Measurements from ENCODE around the gene F7.

Gene F7

GRCh38 chr13:113093580-113094409 is 11.8 kb upstream of the F7 start:
- Histone ChIP-seq H3K4me3 (ENCODE audit: low read depth, low read length) (no peak overlapping the region), H3K27ac (ENCODE audit: extremely low read depth, low read depth, low read length) (no peak overlapping the region), H3K36me3 (ENCODE audit: control insufficient read depth in 2 of 2, insufficient read depth in 1 of 2, low read length in 2 of 2) (peaks cover 0 to 3% of the 10 kb centered on the region in 2 experiments; a peak in 1 of 3 replicates), H3K9me3 (ENCODE audit: control insufficient read depth, insufficient read depth, low read depth, low read length) (no peaks in the 10 kb centered on the region), H3K4me1 (ENCODE audit: control insufficient read depth, insufficient read depth, low read length) (no peaks in the 10 kb centered on the region)
- ChIA-PET POLR2A (no interaction called here), CTCF (no interaction called here)
- TF ChIP-seq KLF10 (tag by site-specific recombination; IDR thresholded peaks at IDR 0.05) (no peak), ZSCAN16 (tag by site-specific recombination; IDR thresholded peaks at IDR 0.05) (no peak), BCL11B (tag by site-specific recombination; IDR thresholded peaks at IDR 0.05; ENCODE audit: low read depth) (no peak), ZFP3 (tag by site-specific recombination; IDR thresholded peaks at IDR 0.05; ENCODE audit: low read depth) (no peak)
- TF ChIP-seq, protein P1, sequence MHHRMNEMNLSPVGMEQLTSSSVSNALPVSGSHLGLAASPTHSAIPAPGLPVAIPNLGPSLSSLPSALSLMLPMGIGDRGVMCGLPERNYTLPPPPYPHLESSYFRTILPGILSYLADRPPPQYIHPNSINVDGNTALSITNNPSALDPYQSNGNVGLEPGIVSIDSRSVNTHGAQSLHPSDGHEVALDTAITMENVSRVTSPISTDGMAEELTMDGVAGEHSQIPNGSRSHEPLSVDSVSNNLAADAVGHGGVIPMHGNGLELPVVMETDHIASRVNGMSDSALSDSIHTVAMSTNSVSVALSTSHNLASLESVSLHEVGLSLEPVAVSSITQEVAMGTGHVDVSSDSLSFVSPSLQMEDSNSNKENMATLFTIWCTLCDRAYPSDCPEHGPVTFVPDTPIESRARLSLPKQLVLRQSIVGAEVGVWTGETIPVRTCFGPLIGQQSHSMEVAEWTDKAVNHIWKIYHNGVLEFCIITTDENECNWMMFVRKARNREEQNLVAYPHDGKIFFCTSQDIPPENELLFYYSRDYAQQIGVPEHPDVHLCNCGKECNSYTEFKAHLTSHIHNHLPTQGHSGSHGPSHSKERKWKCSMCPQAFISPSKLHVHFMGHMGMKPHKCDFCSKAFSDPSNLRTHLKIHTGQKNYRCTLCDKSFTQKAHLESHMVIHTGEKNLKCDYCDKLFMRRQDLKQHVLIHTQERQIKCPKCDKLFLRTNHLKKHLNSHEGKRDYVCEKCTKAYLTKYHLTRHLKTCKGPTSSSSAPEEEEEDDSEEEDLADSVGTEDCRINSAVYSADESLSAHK (tag by site-specific recombination; IDR thresholded peaks at IDR 0.05) = no peak
- TF ChIP-seq, protein P2, sequence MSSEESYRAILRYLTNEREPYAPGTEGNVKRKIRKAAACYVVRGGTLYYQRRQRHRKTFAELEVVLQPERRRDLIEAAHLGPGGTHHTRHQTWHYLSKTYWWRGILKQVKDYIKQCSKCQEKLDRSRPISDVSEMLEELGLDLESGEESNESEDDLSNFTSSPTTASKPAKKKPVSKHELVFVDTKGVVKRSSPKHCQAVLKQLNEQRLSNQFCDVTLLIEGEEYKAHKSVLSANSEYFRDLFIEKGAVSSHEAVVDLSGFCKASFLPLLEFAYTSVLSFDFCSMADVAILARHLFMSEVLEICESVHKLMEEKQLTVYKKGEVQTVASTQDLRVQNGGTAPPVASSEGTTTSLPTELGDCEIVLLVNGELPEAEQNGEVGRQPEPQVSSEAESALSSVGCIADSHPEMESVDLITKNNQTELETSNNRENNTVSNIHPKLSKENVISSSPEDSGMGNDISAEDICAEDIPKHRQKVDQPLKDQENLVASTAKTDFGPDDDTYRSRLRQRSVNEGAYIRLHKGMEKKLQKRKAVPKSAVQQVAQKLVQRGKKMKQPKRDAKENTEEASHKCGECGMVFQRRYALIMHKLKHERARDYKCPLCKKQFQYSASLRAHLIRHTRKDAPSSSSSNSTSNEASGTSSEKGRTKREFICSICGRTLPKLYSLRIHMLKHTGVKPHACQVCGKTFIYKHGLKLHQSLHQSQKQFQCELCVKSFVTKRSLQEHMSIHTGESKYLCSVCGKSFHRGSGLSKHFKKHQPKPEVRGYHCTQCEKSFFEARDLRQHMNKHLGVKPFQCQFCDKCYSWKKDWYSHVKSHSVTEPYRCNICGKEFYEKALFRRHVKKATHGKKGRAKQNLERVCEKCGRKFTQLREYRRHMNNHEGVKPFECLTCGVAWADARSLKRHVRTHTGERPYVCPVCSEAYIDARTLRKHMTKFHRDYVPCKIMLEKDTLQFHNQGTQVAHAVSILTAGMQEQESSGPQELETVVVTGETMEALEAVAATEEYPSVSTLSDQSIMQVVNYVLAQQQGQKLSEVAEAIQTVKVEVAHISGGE (tag by site-specific recombination; conservative IDR thresholded peaks at IDR 0.05; ENCODE audit: low read depth) = no peak

GRCh38 chr13:113094410-113094800 is 11.2 kb upstream of the F7 start:
- Histone ChIP-seq H3K36me3 (ENCODE audit: control insufficient read depth in 2 of 2, insufficient read depth in 1 of 2, low read length in 2 of 2) (peaks cover 0 to 3% of the 10 kb centered on the region in 2 experiments; a peak in 1 of 3 replicates), H3K27ac (ENCODE audit: extremely low read depth, low read depth, low read length) (no peak overlapping the region), H3K4me3 (ENCODE audit: low read depth, low read length) (no peak overlapping the region), H3K9me3 (ENCODE audit: control insufficient read depth, insufficient read depth, low read depth, low read length) (no peaks in the 10 kb centered on the region), H3K4me1 (ENCODE audit: control insufficient read depth, insufficient read depth, low read length) (no peaks in the 10 kb centered on the region)
- CTCF ChIA-PET = interaction anchor here (0.8 kb wide), 1 partner anchor 9 kb away, joined by 5 read pairs; no protein-coding TSS in a partner anchor
- POLR2A ChIA-PET = no interaction called here
- TF ChIP-seq, protein P3, sequence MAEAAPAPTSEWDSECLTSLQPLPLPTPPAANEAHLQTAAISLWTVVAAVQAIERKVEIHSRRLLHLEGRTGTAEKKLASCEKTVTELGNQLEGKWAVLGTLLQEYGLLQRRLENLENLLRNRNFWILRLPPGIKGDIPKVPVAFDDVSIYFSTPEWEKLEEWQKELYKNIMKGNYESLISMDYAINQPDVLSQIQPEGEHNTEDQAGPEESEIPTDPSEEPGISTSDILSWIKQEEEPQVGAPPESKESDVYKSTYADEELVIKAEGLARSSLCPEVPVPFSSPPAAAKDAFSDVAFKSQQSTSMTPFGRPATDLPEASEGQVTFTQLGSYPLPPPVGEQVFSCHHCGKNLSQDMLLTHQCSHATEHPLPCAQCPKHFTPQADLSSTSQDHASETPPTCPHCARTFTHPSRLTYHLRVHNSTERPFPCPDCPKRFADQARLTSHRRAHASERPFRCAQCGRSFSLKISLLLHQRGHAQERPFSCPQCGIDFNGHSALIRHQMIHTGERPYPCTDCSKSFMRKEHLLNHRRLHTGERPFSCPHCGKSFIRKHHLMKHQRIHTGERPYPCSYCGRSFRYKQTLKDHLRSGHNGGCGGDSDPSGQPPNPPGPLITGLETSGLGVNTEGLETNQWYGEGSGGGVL (tag by site-specific recombination; IDR thresholded peaks at IDR 0.05) = no peak
- TF ChIP-seq ZNF670 (tag by site-specific recombination; IDR thresholded peaks at IDR 0.05; ENCODE audit: low read depth) (no peak), ZNF621 (tag by site-specific recombination; IDR thresholded peaks at IDR 0.05) (no peak), KLF17 (tag by site-specific recombination; IDR thresholded peaks at IDR 0.05) (no peak), ZNF529 (tag by site-specific recombination; IDR thresholded peaks at IDR 0.05; ENCODE audit: insufficient replicate concordance) (no peak), ZNF561 (tag by site-specific recombination; IDR thresholded peaks at IDR 0.05; ENCODE audit: borderline replicate concordance) (no peak), PRDM6 (tag by site-specific recombination; IDR thresholded peaks at IDR 0.05) (no peak)

All from HEK293 (cell line).